ENCODE data around the gene TRIM6.

DNA sequence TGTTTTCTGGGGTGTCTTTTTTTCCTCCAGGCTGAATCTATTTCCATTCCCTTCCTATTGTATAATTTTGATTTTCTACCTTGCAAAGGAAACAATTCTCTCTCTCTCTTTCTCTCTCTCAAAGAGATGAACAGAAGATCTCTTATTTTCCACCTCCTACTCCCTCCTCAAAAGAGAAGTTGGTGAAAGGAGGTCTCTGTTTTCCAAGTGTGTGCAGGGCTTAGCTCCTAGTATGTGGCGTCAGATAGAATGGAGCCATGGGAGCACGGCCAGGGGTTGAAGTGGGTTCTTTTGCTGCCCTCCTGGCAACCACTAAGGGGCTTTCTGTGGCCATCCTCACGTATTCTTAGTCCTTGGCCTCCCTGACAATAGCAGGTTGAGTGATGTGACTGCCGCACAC is 28.8 kb downstream of the TRIM6 start:
- TF ChIP-seq POLR2AphosphoS5 (IDR thresholded peaks at IDR 0.05) (no peak), CTCF (IDR thresholded peaks at IDR 0.05 in 8 of 11, conservative IDR thresholded peaks at IDR 0.05 in 3 of 11) (no peak)
